Endothelial cell of umbilical vein (primary cell): ENCODE data around the gene CCNG2. TPM values are rescaled to one million over a fixed set of nuclear protein-coding genes. Genes with fewer than 3 reads are reported as not detected.

Source experiments
- BruUV-seq: library from RNA; stranded (reverse); fragments of 400-500 nt; replicated peaks from 2 replicates; lab custom pipeline; 2021; lab: Mats Ljungman, UMichigan
- CTCF ChIA-PET: fragments of 300-600, 350-600 bp; sonication (Branson Sonifier 250); formaldehyde crosslinking; loops from one replicate; lab custom pipeline; 2021; ENCODE audit warnings: antibody characterized with exemption, inconsistent platforms; lab: Charles Lee
- POLR2A ChIA-PET: fragments of 300-600, 350-600 bp; sonication (Branson Sonifier 250); formaldehyde crosslinking; loops from one replicate; lab custom pipeline; 2021; ENCODE audit warnings: antibody characterized with exemption, inconsistent platforms; lab: Charles Lee
- DNase-seq: peaks from one replicate; pipeline ENCODE4 v3.0.0-alpha.2; 2011; ENCODE audit warnings: low read depth, low spot score
- FAIRE-seq: peaks from 2 replicates; lab custom pipeline; 2011; peaks lifted over from hg19 to GRCh38; lab: Jason Lieb, UNC
- H2AFZ ChIP-seq: 2 replicates; pipeline ENCODE4 v1.6.0; 2012; ENCODE audit warnings: low read depth, low read length, control low read depth, inconsistent platforms
- H3K27ac ChIP-seq: 2 replicates; pipeline ENCODE4 v1.5.1; 2011; ENCODE audit warnings: low read depth, mild to moderate bottlenecking, control low read depth, low read length, moderate library complexity; ENCODE audit not compliant: insufficient read depth
- H3K27me3 ChIP-seq, 2 experiments: 2 replicates each; pipeline versions ENCODE4 v1.6.0 to v1.6.1; 2011; ENCODE audit warnings: low read length in 2 of 2, mixed read lengths in 1 of 2; ENCODE audit not compliant: control insufficient read depth in 2 of 2, insufficient read depth in 2 of 2
- H3K36me3 ChIP-seq, 2 experiments: 2 replicates in 1 of 2; 3 replicates in 1 of 2; pipeline ENCODE4 v1.5.1; 2011; ENCODE audit warnings: low read length in 2 of 2, mild to moderate bottlenecking in 1 of 2, moderate library complexity in 1 of 2; ENCODE audit not compliant: control insufficient read depth in 2 of 2, insufficient read depth in 2 of 2; ENCODE audit errors: extremely low read depth in 1 of 2
- H3K4me1 ChIP-seq: 3 replicates; pipeline ENCODE4 v1.5.1; 2011; ENCODE audit warnings: mild to moderate bottlenecking, low read length; ENCODE audit not compliant: control insufficient read depth, insufficient read depth; ENCODE audit errors: extremely low read depth
- H3K4me2 ChIP-seq: 2 replicates; pipeline ENCODE4 v1.6.1; 2011; ENCODE audit warnings: low read length, control low read depth, mixed read lengths; ENCODE audit not compliant: insufficient read depth
- H3K4me3 ChIP-seq, 3 experiments: fragments of 200-600 bp in 1 of 3; sonication (generic), shearing (Covaris generic) in 1 of 3; replicated peaks in 1 of 3; 2 replicates each; pipeline ENCODE4 v1.5.1; 2011 to 2016; ENCODE audit warnings: control low read depth in 3 of 3, low read length in 3 of 3, mild to moderate bottlenecking in 2 of 3, inconsistent platforms in 1 of 3, low read depth in 1 of 3, moderate library complexity in 1 of 3; ENCODE audit not compliant: insufficient read depth in 1 of 3
- H3K79me2 ChIP-seq: 2 replicates; pipeline ENCODE4 v1.6.0; 2012; ENCODE audit warnings: low read length, inconsistent platforms; ENCODE audit not compliant: control insufficient read depth, insufficient read depth
- H3K9ac ChIP-seq: replicated peaks from 2 replicates; pipeline ENCODE3; 2011; ENCODE audit warnings: low read length, control low read depth; ENCODE audit not compliant: insufficient read depth; ENCODE audit errors: extremely low read depth
- H3K9me1 ChIP-seq: replicated peaks from 3 replicates; pipeline ENCODE4 v1.6.0; 2011; ENCODE audit warnings: mild to moderate bottlenecking, low read length; ENCODE audit not compliant: control insufficient read depth, insufficient read depth; ENCODE audit errors: extremely low read depth
- H3K9me3 ChIP-seq: replicated peaks from 2 replicates; pipeline ENCODE4 v1.5.1; 2012; ENCODE audit warnings: low read length, inconsistent platforms; ENCODE audit not compliant: control insufficient read depth, insufficient read depth
- H4K20me1 ChIP-seq: replicated peaks from 2 replicates; pipeline ENCODE3; 2011; ENCODE audit warnings: mild to moderate bottlenecking, low read length; ENCODE audit not compliant: control insufficient read depth, insufficient read depth; ENCODE audit errors: extremely low read depth
- CTCF ChIP-seq, 2 donors: IDR thresholded peaks; 1 replicate in 1 of 2; 2 replicates in 1 of 2; pipeline ENCODE4 v1.5.1; 2011; ENCODE audit warnings: low read length in 2 of 2, mild to moderate bottlenecking in 2 of 2, moderate library complexity in 2 of 2, control low read depth in 1 of 2, inconsistent platforms in 1 of 2, low read depth in 1 of 2; ENCODE audit not compliant: insufficient read depth in 1 of 2; ENCODE audit errors: extremely low read depth in 1 of 2
- EZH2 ChIP-seq: IDR thresholded peaks from 2 replicates; pipeline ENCODE4 v1.6.1; 2012; ENCODE audit warnings: borderline replicate concordance, low read depth, mild to moderate bottlenecking, moderate library complexity, low read length, inconsistent platforms; ENCODE audit not compliant: severe bottlenecking
- FOS ChIP-seq: IDR thresholded peaks from 2 replicates; pipeline ENCODE4 v1.6.1; 2011; ENCODE audit warnings: mild to moderate bottlenecking, low read length, moderate library complexity, borderline replicate concordance; ENCODE audit not compliant: insufficient read depth
- GATA2 ChIP-seq: IDR thresholded peaks from 2 replicates; pipeline ENCODE4 v1.7.0; 2011; ENCODE audit warnings: low read depth, mild to moderate bottlenecking, moderate library complexity, mixed read lengths, low read length; ENCODE audit not compliant: insufficient read length, insufficient read depth
- JUN ChIP-seq: IDR thresholded peaks from 2 replicates; pipeline ENCODE4 v1.6.1; 2011; ENCODE audit warnings: borderline replicate concordance, low read depth; ENCODE audit not compliant: insufficient read length, insufficient read depth
- MAX ChIP-seq: IDR thresholded peaks from 2 replicates; pipeline ENCODE4 v1.6.1; 2011; ENCODE audit not compliant: insufficient read depth, insufficient read length
- MYC ChIP-seq: IDR thresholded peaks from one replicate; pipeline ENCODE4 v1.6.1; 2011; ENCODE audit warnings: mild to moderate bottlenecking, low read depth, low read length
- POLR2A ChIP-seq: IDR thresholded peaks from 2 replicates; pipeline ENCODE4 v1.6.1; 2012; ENCODE audit warnings: low read depth, mild to moderate bottlenecking, control low read depth, low read length
- POLR2AphosphoS5 ChIP-seq: IDR thresholded peaks from 2 replicates; pipeline ENCODE4 v1.6.1; 2012; ENCODE audit warnings: low read depth, mild to moderate bottlenecking, control low read depth, low read length, moderate library complexity; ENCODE audit not compliant: insufficient read depth
- dilution Hi-C: fragments of 300-500 bp; cut with MboI; formaldehyde crosslinking; loops from one replicate; pipeline ENCODE4 v1.15.0; 2019; ENCODE audit warnings: low sequenced_read_pairs; ENCODE audit not compliant: extremely low pct_ligation_motif_present
- intact Hi-C: fragments of 100-400 bp; cut with micrococcal nuclease; formaldehyde crosslinking; loops from one replicate; pipeline ENCODE4 v1.10.0; 2022
- polyA plus RNA-seq, 4 experiments: library from polyadenylated mRNA; depleted of rRNA in 3 of 4; stranded (reverse) in 3 of 4; unstranded in 1 of 4; fragments of >200 nt; gene quantifications; 2 replicates each; pipeline versions ENCODE4 v1.2.1 to v1.2.3, GENCODE V29; 2011 to 2012; ENCODE audit warnings: missing spikeins in 1 of 4
- total RNA-seq: library from RNA; stranded (reverse); gene quantifications from 2 replicates; pipeline ENCODE4 v1.2.3, GENCODE V29; 2021

CCNG2 gene
- total and polyA plus RNA-seq, 2 donors (not counting 3 experiments of a cell fraction or from before 2014, with no cell fraction given), result 7.9 to 28.3 TPM

- dilution Hi-C loops (no loop called here), intact Hi-C loops (no loop called here)
- H3K27ac ChIP-seq, result no peak overlapping the region
- no peaks in the 10 kb centered on the region for H3K36me3 ChIP-seq
- FAIRE-seq, result no peak
- no peaks in the 10 kb centered on the region for H3K9me3 ChIP-seq
- H4K20me1 ChIP-seq, result no peaks in the 10 kb centered on the region
- H3K27me3 ChIP-seq, result peaks cover 32 to 41% of the 10 kb centered on the region in 2 experiments
- no TSS peak for BruUV-seq
- H3K79me2 ChIP-seq, result no peaks in the 10 kb centered on the region
- DNase-seq, result no peak
- no peaks in the 10 kb centered on the region for H3K4me1 ChIP-seq
- no peak for TF ChIP-seq GATA2
- TF ChIP-seq MYC, result no peak
- no peak for TF ChIP-seq EZH2
- no peak for TF ChIP-seq MAX
- TF ChIP-seq POLR2AphosphoS5, result no peak
- no peak for TF ChIP-seq CTCF (IDR thresholded peaks at IDR 0.05; ENCODE audit: extremely low read depth in 1 of 2, insufficient read depth in 1 of 2, low read depth in 1 of 2, low read length in 2 of 2)
- no peak for TF ChIP-seq JUN
- TF ChIP-seq FOS, result no peak
- TF ChIP-seq POLR2A, result no peak
- no peaks in the 10 kb centered on the region for H3K9me1 ChIP-seq
- CTCF ChIA-PET, result interaction anchor here (1.2 to 2.2 kb wide), 3 partner anchors 23 to 84 kb away, joined by 4 to 10 read pairs (median 9); no protein-coding TSS in a partner anchor
- no peak overlapping the region for H2AFZ ChIP-seq
- no peak overlapping the region for H3K4me2 ChIP-seq
- POLR2A ChIA-PET, result interaction anchor here (0.6 kb wide), 1 partner anchor 110 kb away, joined by 4 read pairs; no protein-coding TSS in a partner anchor
- no peak overlapping the region for H3K4me3 ChIP-seq
- no peak overlapping the region for H3K9ac ChIP-seq
Observed at GRCh38 chr4:77179519-77179918, 22.5 kb downstream of the CCNG2 start.
